ENCODE measurements around the gene ENDOG.

DNA sequence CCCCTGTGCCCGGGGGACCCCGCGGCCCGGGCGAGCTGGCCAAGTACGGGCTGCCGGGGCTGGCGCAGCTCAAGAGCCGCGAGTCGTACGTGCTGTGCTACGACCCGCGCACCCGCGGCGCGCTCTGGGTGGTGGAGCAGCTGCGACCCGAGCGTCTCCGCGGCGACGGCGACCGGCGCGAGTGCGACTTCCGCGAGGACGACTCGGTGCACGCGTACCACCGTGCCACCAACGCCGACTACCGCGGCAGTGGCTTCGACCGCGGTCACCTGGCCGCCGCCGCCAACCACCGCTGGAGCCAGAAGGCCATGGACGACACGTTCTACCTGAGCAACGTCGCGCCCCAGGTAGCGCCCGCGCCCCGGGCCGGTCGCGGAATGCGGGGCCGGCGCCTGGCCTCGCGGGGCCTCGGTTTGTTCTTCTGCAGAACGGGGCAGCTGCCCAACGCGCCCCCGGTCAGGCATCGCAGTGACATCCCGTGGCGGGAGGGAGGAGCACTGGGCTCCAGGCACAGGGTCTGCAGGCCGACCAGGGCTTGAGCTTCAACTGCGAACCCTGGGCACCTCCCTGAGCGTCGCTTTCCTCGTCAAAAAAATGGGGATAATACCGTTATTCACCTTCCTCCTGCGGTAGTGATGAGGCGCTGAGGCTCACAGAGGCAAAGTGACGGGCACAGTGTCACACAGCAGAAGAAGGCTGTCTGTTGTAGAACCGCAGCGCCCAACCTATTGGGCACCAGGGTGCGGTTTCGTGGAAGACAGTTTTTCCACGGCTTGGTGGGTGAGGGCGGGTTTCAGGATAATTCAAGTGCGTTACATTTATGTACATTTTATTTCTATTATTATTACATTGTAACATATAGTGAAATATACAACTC, 777 bp downstream of the ENDOG start:
- TF ChIP-seq, protein P1, sequence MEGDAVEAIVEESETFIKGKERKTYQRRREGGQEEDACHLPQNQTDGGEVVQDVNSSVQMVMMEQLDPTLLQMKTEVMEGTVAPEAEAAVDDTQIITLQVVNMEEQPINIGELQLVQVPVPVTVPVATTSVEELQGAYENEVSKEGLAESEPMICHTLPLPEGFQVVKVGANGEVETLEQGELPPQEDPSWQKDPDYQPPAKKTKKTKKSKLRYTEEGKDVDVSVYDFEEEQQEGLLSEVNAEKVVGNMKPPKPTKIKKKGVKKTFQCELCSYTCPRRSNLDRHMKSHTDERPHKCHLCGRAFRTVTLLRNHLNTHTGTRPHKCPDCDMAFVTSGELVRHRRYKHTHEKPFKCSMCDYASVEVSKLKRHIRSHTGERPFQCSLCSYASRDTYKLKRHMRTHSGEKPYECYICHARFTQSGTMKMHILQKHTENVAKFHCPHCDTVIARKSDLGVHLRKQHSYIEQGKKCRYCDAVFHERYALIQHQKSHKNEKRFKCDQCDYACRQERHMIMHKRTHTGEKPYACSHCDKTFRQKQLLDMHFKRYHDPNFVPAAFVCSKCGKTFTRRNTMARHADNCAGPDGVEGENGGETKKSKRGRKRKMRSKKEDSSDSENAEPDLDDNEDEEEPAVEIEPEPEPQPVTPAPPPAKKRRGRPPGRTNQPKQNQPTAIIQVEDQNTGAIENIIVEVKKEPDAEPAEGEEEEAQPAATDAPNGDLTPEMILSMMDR (IDR thresholded peaks at IDR 0.05; ENCODE audit: poor library complexity, severe bottlenecking): no peak
- TF ChIP-seq, protein P2, sequence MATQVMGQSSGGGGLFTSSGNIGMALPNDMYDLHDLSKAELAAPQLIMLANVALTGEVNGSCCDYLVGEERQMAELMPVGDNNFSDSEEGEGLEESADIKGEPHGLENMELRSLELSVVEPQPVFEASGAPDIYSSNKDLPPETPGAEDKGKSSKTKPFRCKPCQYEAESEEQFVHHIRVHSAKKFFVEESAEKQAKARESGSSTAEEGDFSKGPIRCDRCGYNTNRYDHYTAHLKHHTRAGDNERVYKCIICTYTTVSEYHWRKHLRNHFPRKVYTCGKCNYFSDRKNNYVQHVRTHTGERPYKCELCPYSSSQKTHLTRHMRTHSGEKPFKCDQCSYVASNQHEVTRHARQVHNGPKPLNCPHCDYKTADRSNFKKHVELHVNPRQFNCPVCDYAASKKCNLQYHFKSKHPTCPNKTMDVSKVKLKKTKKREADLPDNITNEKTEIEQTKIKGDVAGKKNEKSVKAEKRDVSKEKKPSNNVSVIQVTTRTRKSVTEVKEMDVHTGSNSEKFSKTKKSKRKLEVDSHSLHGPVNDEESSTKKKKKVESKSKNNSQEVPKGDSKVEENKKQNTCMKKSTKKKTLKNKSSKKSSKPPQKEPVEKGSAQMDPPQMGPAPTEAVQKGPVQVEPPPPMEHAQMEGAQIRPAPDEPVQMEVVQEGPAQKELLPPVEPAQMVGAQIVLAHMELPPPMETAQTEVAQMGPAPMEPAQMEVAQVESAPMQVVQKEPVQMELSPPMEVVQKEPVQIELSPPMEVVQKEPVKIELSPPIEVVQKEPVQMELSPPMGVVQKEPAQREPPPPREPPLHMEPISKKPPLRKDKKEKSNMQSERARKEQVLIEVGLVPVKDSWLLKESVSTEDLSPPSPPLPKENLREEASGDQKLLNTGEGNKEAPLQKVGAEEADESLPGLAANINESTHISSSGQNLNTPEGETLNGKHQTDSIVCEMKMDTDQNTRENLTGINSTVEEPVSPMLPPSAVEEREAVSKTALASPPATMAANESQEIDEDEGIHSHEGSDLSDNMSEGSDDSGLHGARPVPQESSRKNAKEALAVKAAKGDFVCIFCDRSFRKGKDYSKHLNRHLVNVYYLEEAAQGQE (IDR thresholded peaks at IDR 0.05; ENCODE audit: borderline replicate concordance): no peak
- TF ChIP-seq TAF1 (IDR thresholded peaks at IDR 0.05; ENCODE audit: low read depth) (no peak), POLR2AphosphoS5 (IDR thresholded peaks at IDR 0.05) (no peak), EZH2 (IDR thresholded peaks at IDR 0.05; ENCODE audit: borderline replicate concordance, insufficient read depth, low read length, poor library complexity, severe bottlenecking) (no peak), EP300 (conservative IDR thresholded peaks at IDR 0.05; ENCODE audit: poor library complexity, severe bottlenecking) (no peak), MXI1 (conservative IDR thresholded peaks at IDR 0.05; ENCODE audit: poor library complexity, severe bottlenecking) (peak; percentile 67)
